Transverse colon (tissue), 4 donors: Measurements from ENCODE around the gene CHD6. TPM values are rescaled to one million over a fixed set of nuclear protein-coding genes. Genes with fewer than 3 reads are reported as not detected.

Experiments
- DNase-seq: peaks from one replicate; pipeline ENCODE4 v3.0.0-alpha.2; 2019
- H3K27ac ChIP-seq, 4 donors: fragments of 200-600 bp; sonication (generic); 2 replicates each; pipeline ENCODE4 v1.5.1; 2016 to 2018; ENCODE audit warnings: inconsistent platforms in 4 of 4
- H3K27me3 ChIP-seq: fragments of 200-600 bp; sonication (generic); 2 replicates; pipeline ENCODE4 v1.5.1; 2017; ENCODE audit warnings: inconsistent platforms
- H3K36me3 ChIP-seq, 4 donors: fragments of 200-600 bp; sonication (generic); 2 replicates each; pipeline ENCODE4 v1.5.1; 2017 to 2019; ENCODE audit warnings: inconsistent platforms in 4 of 4
- H3K4me1 ChIP-seq, 4 donors: fragments of 200-600 bp; sonication (generic); 2 replicates each; pipeline ENCODE4 v1.5.1; 2017 to 2020; ENCODE audit warnings: inconsistent platforms in 4 of 4
- H3K4me3 ChIP-seq, 4 donors: fragments of 200-600 bp; sonication (generic); 1 replicate in 1 of 4; 2 replicates in 3 of 4; pipeline versions ENCODE4 v1.5.1 to v1.6.1; 2017 to 2019; ENCODE audit warnings: inconsistent platforms in 4 of 4
- H3K9me3 ChIP-seq, 2 donors: fragments of 200-600 bp; sonication (generic); 2 replicates each; pipeline ENCODE4 v1.5.1; 2017 to 2019; ENCODE audit warnings: inconsistent platforms in 2 of 2
- CTCF ChIP-seq, 5 experiments: fragments of 200-600 bp in 3 of 5; fragments of 450-650 bp in 2 of 5; sonication (generic) in 3 of 5; IDR thresholded peaks; 1 replicate in 2 of 5; 2 replicates in 3 of 5; pipeline ENCODE4 v1.5.1; 2016 to 2017; ENCODE audit warnings: antibody characterized with exemption in 5 of 5, inconsistent platforms in 3 of 5, mild to moderate bottlenecking in 2 of 5, moderate library complexity in 1 of 5
- EP300 ChIP-seq: sonication (generic); formaldehyde crosslinking; IDR thresholded peaks from one replicate; pipeline ENCODE4 v1.6.1; 2017; ENCODE audit warnings: antibody characterized with exemption, low read depth
- POLR2A ChIP-seq: fragments of 450-650 bp; IDR thresholded peaks from one replicate; pipeline ENCODE4 v1.6.1; 2016; ENCODE audit warnings: antibody characterized with exemption, mild to moderate bottlenecking, moderate library complexity
- POLR2AphosphoS5 ChIP-seq, 3 donors: sonication (generic); formaldehyde crosslinking; IDR thresholded peaks; one replicate each; pipeline ENCODE4 v1.6.1; 2016; ENCODE audit warnings: antibody characterized with exemption in 3 of 3
- WGBS, 2 donors: methylation state at CpG; one replicate each; pipeline ENCODE4 v1.1.5; 2018; ENCODE audit warnings: low coverage in 1 of 2; 5-methylcytosine and 5-hydroxymethylcytosine counted together
- in situ Hi-C, 4 donors: fragments of 200-750 bp; cut with MboI; loops; one replicate each; pipeline versions ENCODE4 v1.15.0 to v1.15.1; 2017; ENCODE audit warnings: low sequenced_read_pairs in 3 of 4, low pct_ligation_motif_present in 1 of 4, low pct_unique_long_range_greater_than_20kb in 1 of 4
- intact Hi-C: fragments of 100-400 bp; cut with DNase I; formaldehyde crosslinking; loops from one replicate; pipeline ENCODE4 v1.15.1; 2023; ENCODE audit warnings: low total_unique reads
- total RNA-seq, 4 donors: library from RNA; depleted of rRNA; stranded (reverse); fragments of >200 nt; gene quantifications; one replicate each; pipeline ENCODE4 v1.1.0, GENCODE V29; 2016

The CHD6 gene
- total RNA-seq, 4 donors from 2014 or later, result 27.3 to 42.1 (median 27.9) TPM

- Histone ChIP-seq H3K4me3 (no peak overlapping the region), H3K36me3 (peaks cover 0 to 13% (median 0%) of the 10 kb centered on the region in 4 donors), H3K27me3 (no peaks in the 10 kb centered on the region), H3K4me1 (peaks cover 0 to 33% (median 7%) of the 10 kb centered on the region in 4 donors), H3K9me3 (no peaks in the 10 kb centered on the region), H3K27ac (no peak overlapping the region)
- in situ Hi-C loops, result no loop called here
- TF ChIP-seq POLR2AphosphoS5 (IDR thresholded peaks at IDR 0.05) (no peak), CTCF (IDR thresholded peaks at IDR 0.05) (no peak)
- no peak for DNase-seq
- intact Hi-C loops, result no loop called here
- 100% methylated on average over 1 of the region's 1 CpG for WGBS, 2 donors
Measured at GRCh38 chr20:41478026-41478425, 140.2 kb downstream of the CHD6 start.

GRCh38 chr20:41476446-41476845 is 141.7 kb downstream of the CHD6 start:
- Histone ChIP-seq H3K4me1 (peaks cover 0 to 33% (median 7%) of the 10 kb centered on the region in 4 donors), H3K36me3 (peaks cover 0 to 15% (median 0%) of the 10 kb centered on the region in 4 donors), H3K27ac (peak overlapping the region; percentile 13 to 55 (median 20)), H3K27me3 (no peaks in the 10 kb centered on the region), H3K4me3 (no peak overlapping the region), H3K9me3 (no peaks in the 10 kb centered on the region)
- intact Hi-C loops, result no loop called here
- 78 to 100% methylated on average over 1 of the region's 1 CpG for WGBS, 2 donors
- in situ Hi-C loops, result no loop called here
- DNase-seq, result no peak
- TF ChIP-seq POLR2AphosphoS5 (IDR thresholded peaks at IDR 0.05), result no peak
- TF ChIP-seq CTCF (IDR thresholded peaks at IDR 0.05), result no peak
- TF ChIP-seq POLR2A, result no peak
- no peak for TF ChIP-seq EP300

GRCh38 chr20:41476013-41476441 is 142.2 kb downstream of the CHD6 start:
- intact Hi-C loops, result no loop called here
- in situ Hi-C loops, result no loop called here
- Histone ChIP-seq H3K9me3 (no peaks in the 10 kb centered on the region), H3K27me3 (no peaks in the 10 kb centered on the region), H3K27ac (peak overlapping the region; percentile 13 to 55 (median 20)), H3K36me3 (peaks cover 0 to 19% (median 0%) of the 10 kb centered on the region in 4 donors), H3K4me3 (no peak overlapping the region), H3K4me1 (peaks cover 0 to 33% (median 7%) of the 10 kb centered on the region in 4 donors)
- TF ChIP-seq EP300 (no peak), POLR2AphosphoS5 (IDR thresholded peaks at IDR 0.05) (no peak), CTCF (IDR thresholded peaks at IDR 0.05) (no peak), POLR2A (no peak)
- DNase-seq, result peak; percentile 16

- DNase-seq, result no peak
- Histone ChIP-seq H3K36me3 (peaks cover 0 to 20% (median 0%) of the 10 kb centered on the region in 4 donors), H3K4me1 (peaks cover 0 to 31% (median 7%) of the 10 kb centered on the region in 4 donors), H3K27me3 (no peaks in the 10 kb centered on the region), H3K9me3 (no peaks in the 10 kb centered on the region), H3K4me3 (no peak overlapping the region), H3K27ac (peak overlapping the region in 3 of 4 donors; percentile 6 to 55 (median 22))
- in situ Hi-C loops (no loop called here), intact Hi-C loops (no loop called here)
- WGBS, 2 donors, result 29 to 38% methylated on average over 1 of the region's 1 CpG
- TF ChIP-seq CTCF (IDR thresholded peaks at IDR 0.05), result no peak
- TF ChIP-seq EP300, result no peak
- no peak for TF ChIP-seq POLR2A
- no peak for TF ChIP-seq POLR2AphosphoS5 (IDR thresholded peaks at IDR 0.05)
Measured at GRCh38 chr20:41475503-41475902, 142.7 kb downstream of the CHD6 start.
